Measurements from ENCODE around the gene RBP3.

RBP3 gene

GRCh38 chr10:47357131-47357582, 9.0 kb downstream of the RBP3 start:
- Histone ChIP-seq H3K4me2 (ENCODE audit: low read length) (no peak overlapping the region), H2AFZ (no peak overlapping the region), H3K4me3 (ENCODE audit: low read depth, low read length) (no peak overlapping the region), H3K27me3 (ENCODE audit: control insufficient read depth, insufficient read depth, low read length) (no peaks in the 10 kb centered on the region), H3K9ac (no peak overlapping the region), H3K4me1 (peaks cover 2% of the 10 kb centered on the region), H3K79me2 (no peaks in the 10 kb centered on the region), H3K36me3 (ENCODE audit: control insufficient read depth, insufficient read depth, low read length) (no peaks in the 10 kb centered on the region), H3K9me3 (ENCODE audit: control insufficient read depth, low read length) (no peaks in the 10 kb centered on the region), H3K27ac (no peak overlapping the region)
- TF ChIP-seq, protein P1, sequence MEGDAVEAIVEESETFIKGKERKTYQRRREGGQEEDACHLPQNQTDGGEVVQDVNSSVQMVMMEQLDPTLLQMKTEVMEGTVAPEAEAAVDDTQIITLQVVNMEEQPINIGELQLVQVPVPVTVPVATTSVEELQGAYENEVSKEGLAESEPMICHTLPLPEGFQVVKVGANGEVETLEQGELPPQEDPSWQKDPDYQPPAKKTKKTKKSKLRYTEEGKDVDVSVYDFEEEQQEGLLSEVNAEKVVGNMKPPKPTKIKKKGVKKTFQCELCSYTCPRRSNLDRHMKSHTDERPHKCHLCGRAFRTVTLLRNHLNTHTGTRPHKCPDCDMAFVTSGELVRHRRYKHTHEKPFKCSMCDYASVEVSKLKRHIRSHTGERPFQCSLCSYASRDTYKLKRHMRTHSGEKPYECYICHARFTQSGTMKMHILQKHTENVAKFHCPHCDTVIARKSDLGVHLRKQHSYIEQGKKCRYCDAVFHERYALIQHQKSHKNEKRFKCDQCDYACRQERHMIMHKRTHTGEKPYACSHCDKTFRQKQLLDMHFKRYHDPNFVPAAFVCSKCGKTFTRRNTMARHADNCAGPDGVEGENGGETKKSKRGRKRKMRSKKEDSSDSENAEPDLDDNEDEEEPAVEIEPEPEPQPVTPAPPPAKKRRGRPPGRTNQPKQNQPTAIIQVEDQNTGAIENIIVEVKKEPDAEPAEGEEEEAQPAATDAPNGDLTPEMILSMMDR (IDR thresholded peaks at IDR 0.05): no peak

DNA sequence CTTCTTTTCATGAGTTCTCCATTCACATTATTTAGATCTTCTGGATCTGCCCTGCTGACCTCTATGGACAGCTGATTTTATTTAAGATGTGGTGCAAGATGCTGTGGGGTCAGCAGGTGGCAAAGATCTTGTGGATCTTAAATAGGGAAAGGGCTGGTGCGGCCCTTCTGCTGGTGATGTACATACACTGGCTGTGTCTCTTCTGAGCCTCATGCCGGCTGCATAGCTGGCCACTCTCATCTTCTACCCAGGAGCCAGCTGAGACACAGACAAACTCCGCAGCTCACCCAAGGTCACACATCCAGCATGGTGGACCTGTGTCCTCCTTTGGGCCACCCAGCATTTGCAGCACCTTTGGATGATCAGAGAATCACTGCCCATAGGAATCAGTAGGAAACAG, 9.7 kb downstream of the RBP3 start:
- Histone ChIP-seq H3K36me3 (ENCODE audit: control insufficient read depth, insufficient read depth, low read length) (no peaks in the 10 kb centered on the region), H2AFZ (no peak overlapping the region), H3K4me2 (ENCODE audit: low read length) (no peak overlapping the region), H3K9ac (no peak overlapping the region), H3K79me2 (no peaks in the 10 kb centered on the region), H3K27ac (no peak overlapping the region), H3K27me3 (ENCODE audit: control insufficient read depth, insufficient read depth, low read length) (no peaks in the 10 kb centered on the region), H3K4me1 (peaks cover 2% of the 10 kb centered on the region), H3K4me3 (ENCODE audit: low read depth, low read length) (no peak overlapping the region), H3K9me3 (ENCODE audit: control insufficient read depth, low read length) (no peaks in the 10 kb centered on the region)
- TF ChIP-seq, protein P1 (IDR thresholded peaks at IDR 0.05): no peak

- no peaks in the 10 kb centered on the region for H3K36me3 ChIP-seq (ENCODE audit: control insufficient read depth, insufficient read depth, low read length)
- H3K27me3 ChIP-seq (ENCODE audit: control insufficient read depth, insufficient read depth, low read length): no peaks in the 10 kb centered on the region
- H3K27ac ChIP-seq: no peak overlapping the region
- H3K9ac ChIP-seq: no peak overlapping the region
- TF ChIP-seq, protein P1 (IDR thresholded peaks at IDR 0.05): no peak
- H3K4me1 ChIP-seq: peaks cover 2% of the 10 kb centered on the region
- H3K79me2 ChIP-seq: no peaks in the 10 kb centered on the region
- H3K4me3 ChIP-seq (ENCODE audit: low read depth, low read length): no peak overlapping the region
- no peak overlapping the region for H2AFZ ChIP-seq
- no peaks in the 10 kb centered on the region for H3K9me3 ChIP-seq (ENCODE audit: control insufficient read depth, low read length)
- no peak overlapping the region for H3K4me2 ChIP-seq (ENCODE audit: low read length)
Measured at GRCh38 chr10:47358457-47358856, 10.3 kb downstream of the RBP3 start.

- H3K9me3 ChIP-seq (ENCODE audit: control insufficient read depth, low read length): no peaks in the 10 kb centered on the region
- TF ChIP-seq, protein P1 (IDR thresholded peaks at IDR 0.05): no peak
- H3K4me2 ChIP-seq (ENCODE audit: low read length): no peak overlapping the region
- no peak overlapping the region for H3K9ac ChIP-seq
- H3K4me1 ChIP-seq: peaks cover 2% of the 10 kb centered on the region
- H3K4me3 ChIP-seq (ENCODE audit: low read depth, low read length): no peak overlapping the region
- no peak overlapping the region for H3K27ac ChIP-seq
- H3K27me3 ChIP-seq (ENCODE audit: control insufficient read depth, insufficient read depth, low read length): no peaks in the 10 kb centered on the region
- H3K79me2 ChIP-seq: no peaks in the 10 kb centered on the region
- H3K36me3 ChIP-seq (ENCODE audit: control insufficient read depth, insufficient read depth, low read length): no peaks in the 10 kb centered on the region
- H2AFZ ChIP-seq: no peak overlapping the region
Measured at GRCh38 chr10:47359101-47359500, 10.9 kb downstream of the RBP3 start.

GRCh38 chr10:47359626-47360418, 11.7 kb downstream of the RBP3 start:
- Histone ChIP-seq H3K27me3 (ENCODE audit: control insufficient read depth, insufficient read depth, low read length) (no peaks in the 10 kb centered on the region), H3K79me2 (no peaks in the 10 kb centered on the region), H3K4me2 (ENCODE audit: low read length) (no peak overlapping the region), H3K27ac (no peak overlapping the region), H3K9ac (no peak overlapping the region), H3K4me1 (peaks cover 2% of the 10 kb centered on the region), H3K4me3 (ENCODE audit: low read depth, low read length) (no peak overlapping the region), H3K9me3 (ENCODE audit: control insufficient read depth, low read length) (no peaks in the 10 kb centered on the region), H3K36me3 (ENCODE audit: control insufficient read depth, insufficient read depth, low read length) (no peaks in the 10 kb centered on the region), H2AFZ (no peak overlapping the region)
- TF ChIP-seq, protein P1 (IDR thresholded peaks at IDR 0.05): no peak
